ENCODE data around the gene SEPTIN12.

SEPTIN12 gene

DNA sequence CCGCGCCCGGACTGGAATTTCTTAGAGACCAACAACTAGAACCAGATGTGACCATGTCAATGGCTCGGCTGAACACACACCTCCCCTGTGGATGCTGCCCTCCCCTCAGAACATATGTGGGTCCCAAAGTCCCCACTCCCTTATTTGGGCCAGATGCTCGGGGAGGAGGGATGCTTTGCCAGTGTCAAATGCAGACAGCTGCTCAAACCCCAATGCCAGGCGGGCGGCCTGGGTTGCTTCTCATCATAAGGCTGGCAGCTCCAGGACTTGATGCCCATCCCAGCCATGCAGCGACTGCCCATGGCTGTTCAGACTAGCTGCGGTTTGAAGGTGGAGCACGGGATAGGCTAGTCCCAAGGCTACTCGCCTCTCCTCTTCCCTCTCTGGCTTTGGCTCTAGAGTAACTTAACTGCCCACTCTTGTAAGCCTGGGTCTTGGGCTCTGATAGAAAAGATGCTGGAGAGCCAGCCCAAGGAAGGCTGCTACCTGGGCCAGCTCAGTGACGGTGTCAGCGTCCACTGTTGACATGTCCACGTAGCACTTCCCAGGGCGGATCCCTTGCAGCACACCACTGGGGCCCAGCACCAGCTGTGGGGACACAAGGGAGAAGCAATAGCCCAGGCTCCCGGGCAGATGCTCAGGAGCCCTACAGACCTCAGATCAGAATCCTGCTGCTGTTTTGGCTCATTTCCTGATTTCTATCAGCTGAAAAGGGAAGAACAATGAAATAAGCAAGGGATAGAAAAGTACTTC is 25.3 kb upstream of the SEPTIN12 start:
- DNase-seq (ENCODE audit: low spot score): no peak
- TF ChIP-seq, protein P1, sequence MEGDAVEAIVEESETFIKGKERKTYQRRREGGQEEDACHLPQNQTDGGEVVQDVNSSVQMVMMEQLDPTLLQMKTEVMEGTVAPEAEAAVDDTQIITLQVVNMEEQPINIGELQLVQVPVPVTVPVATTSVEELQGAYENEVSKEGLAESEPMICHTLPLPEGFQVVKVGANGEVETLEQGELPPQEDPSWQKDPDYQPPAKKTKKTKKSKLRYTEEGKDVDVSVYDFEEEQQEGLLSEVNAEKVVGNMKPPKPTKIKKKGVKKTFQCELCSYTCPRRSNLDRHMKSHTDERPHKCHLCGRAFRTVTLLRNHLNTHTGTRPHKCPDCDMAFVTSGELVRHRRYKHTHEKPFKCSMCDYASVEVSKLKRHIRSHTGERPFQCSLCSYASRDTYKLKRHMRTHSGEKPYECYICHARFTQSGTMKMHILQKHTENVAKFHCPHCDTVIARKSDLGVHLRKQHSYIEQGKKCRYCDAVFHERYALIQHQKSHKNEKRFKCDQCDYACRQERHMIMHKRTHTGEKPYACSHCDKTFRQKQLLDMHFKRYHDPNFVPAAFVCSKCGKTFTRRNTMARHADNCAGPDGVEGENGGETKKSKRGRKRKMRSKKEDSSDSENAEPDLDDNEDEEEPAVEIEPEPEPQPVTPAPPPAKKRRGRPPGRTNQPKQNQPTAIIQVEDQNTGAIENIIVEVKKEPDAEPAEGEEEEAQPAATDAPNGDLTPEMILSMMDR (IDR thresholded peaks at IDR 0.05; ENCODE audit: extremely low read depth, missing control alignments): no peak

DNA sequence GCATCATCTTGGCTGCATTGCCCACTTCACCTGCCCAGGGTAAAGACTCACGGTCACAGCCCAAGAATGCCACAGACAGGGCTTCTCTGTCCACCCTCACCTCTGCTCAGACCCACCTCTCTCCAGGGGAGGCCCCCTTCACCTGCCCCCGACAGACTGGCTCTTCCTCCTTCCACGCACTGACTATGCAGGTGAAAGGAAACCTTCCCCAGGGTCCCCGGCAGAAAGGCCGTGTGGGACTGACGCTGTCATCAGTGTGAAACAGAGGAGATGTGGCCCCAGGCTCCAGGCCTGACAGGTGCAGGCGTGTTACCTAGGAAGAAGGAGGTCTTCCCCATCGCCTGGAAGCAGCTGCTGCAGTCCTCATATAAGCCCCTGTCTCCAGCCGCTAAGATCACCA is 23.6 kb upstream of the SEPTIN12 start:
- TF ChIP-seq, protein P1 (IDR thresholded peaks at IDR 0.05; ENCODE audit: extremely low read depth, missing control alignments): no peak
- DNase-seq (ENCODE audit: low spot score): no peak

DNA sequence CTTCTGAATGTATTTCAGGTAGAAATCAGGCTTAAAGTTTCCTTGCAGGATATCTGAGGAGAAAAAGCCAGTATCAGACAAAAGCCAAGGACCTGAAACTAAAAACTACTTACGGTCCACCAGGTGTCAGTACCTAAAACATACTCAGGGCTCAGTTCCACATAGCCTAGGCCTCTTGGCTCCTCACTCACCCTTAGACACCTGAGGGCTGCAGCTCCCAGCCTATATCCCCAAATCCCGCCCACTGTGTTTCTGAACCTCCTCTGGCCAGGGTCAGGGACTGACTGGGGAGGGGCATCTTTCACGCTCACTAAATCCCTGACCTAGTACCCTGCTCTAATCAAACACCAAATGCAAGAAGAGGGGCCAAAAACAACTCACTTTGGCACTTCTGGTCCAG is 23.1 kb upstream of the SEPTIN12 start:
- TF ChIP-seq, protein P1 (IDR thresholded peaks at IDR 0.05; ENCODE audit: extremely low read depth, missing control alignments): no peak
- no peak for DNase-seq (ENCODE audit: low spot score)

DNA sequence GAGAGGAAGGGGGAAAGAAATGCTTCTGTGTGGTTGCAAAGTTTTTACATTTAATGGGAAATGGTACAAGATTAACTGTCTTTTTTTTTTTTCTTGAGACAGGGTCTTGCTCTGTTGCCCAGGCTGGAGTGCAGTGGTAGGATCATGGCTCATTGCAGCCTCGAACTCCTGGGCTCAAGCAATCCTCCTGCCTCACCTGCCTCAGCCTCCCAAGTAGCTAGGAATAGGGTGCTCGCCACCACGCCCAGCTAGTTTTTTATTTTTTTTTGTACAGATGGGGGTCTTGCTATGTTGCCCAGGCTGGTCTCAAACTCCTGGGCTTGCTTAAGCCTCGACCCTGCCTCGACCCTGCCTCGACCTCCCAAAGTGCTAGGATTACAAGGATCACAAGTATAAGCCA is 18.1 kb upstream of the SEPTIN12 start:
- no peak for DNase-seq (ENCODE audit: low spot score)
- TF ChIP-seq, protein P1 (IDR thresholded peaks at IDR 0.05; ENCODE audit: extremely low read depth, missing control alignments): no peak

DNA sequence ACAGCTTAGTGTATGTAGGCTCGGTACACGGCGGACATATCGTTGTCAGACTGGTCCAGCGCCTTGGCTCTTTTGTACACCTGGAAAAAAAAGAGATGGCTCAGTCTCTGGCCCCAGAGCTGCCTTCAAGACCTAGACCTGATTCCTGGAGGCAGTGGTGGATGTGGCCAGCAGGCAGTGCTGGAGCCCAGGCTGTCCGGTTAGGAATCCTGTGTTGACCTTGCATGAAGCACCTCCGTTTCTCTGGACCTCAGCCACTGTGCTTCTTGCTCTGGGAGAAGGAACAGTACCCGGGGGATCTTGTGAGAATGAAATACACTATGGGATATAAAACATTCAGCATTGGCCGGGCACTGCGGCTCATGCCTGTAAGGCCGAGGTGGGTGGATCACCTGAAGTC is 17.1 kb upstream of the SEPTIN12 start:
- no peak for DNase-seq (ENCODE audit: low spot score)
- TF ChIP-seq, protein P1 (IDR thresholded peaks at IDR 0.05; ENCODE audit: extremely low read depth, missing control alignments): no peak

DNA sequence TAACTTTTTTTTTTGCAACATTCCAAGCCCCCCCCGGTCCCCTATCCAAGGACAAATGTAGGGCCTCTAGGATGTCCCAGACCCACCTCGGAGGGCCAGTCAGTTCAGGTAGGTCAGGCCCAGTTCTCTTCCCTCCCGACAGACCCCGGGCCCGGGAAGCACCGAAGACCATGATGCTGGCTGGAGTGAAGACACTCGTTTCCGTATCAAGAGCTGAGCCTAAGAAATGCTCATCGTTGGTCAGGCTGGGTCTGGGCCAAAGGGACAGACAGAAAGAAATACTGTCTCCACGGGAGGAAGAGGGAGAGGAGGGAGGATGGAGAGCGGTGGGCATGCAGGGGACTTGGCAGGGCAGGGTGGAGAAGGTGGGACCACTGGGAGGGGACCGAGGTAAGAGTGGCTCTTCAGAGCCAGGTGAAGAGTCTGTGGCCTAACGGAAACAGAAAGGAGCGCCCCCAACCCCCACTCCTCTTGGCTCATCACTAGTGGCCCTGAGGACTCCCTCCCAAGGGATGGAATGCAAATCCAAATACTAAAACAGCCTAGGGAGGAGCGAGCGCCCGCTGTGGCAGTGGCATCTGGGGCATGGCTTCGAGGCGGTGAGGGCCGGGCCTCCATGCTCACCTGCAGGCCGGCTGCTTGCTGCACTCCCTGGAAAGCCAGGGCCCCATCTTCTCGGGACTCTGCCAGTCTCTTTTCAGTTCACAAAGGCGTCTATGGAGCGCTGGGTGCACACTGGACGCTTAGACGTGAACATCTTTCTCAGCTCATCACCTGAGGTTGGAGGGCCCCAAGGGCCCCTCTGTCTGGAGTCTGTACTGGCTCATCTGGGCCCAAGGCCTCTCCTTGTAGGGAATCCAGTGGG is 16.0 kb upstream of the SEPTIN12 start:
- TF ChIP-seq, protein P1 (IDR thresholded peaks at IDR 0.05; ENCODE audit: extremely low read depth, missing control alignments): no peak
- no peak for DNase-seq (ENCODE audit: low spot score)

DNA sequence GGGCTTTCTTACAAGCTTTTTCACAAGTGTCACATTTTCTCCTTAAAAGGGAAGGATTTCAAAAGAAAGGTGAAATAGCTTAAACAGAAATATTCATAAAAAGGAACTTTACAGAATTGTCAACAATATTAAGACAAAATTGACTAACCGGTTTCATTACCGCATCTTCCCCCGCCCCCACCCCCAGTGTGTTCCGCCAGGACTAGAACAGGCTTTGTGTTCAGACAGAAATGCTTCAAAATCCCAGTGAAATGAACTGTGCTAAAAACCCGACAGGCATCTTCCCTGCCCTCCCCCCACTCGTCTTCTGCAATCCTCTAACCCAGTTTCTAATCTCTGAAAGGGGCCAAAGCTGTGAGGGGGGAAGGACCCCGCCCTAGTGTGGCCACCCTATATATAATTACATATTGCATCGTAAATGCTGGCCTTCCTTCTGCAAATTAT is 15.3 kb upstream of the SEPTIN12 start:
- TF ChIP-seq, protein P1 (IDR thresholded peaks at IDR 0.05; ENCODE audit: extremely low read depth, missing control alignments): no peak
- DNase-seq (ENCODE audit: low spot score): no peak
